Muscle layer of colon (tissue), 2 donors: ENCODE results near the gene MEI4.

Source experiments
- H3K27ac ChIP-seq: one replicate; pipeline ENCODE4 v1.7.0; 2013; ENCODE audit warnings: low read depth, mild to moderate bottlenecking, low read length, moderate library complexity
- H3K27me3 ChIP-seq, 2 donors: one replicate each; pipeline ENCODE4 v1.7.0; 2013; ENCODE audit warnings: low read length in 2 of 2, mild to moderate bottlenecking in 2 of 2; ENCODE audit not compliant: insufficient read depth in 2 of 2, control insufficient read depth in 1 of 2
- H3K36me3 ChIP-seq: one replicate; pipeline ENCODE4 v1.7.0; 2013; ENCODE audit warnings: mild to moderate bottlenecking, low read length; ENCODE audit not compliant: insufficient read depth
- H3K4me1 ChIP-seq: one replicate; pipeline ENCODE4 v1.7.0; 2013; ENCODE audit warnings: mild to moderate bottlenecking, low read length; ENCODE audit not compliant: insufficient read depth
- H3K4me3 ChIP-seq, 2 donors: one replicate each; pipeline ENCODE4 v1.7.0; 2013; ENCODE audit warnings: low read length in 2 of 2, low read depth in 1 of 2, mild to moderate bottlenecking in 1 of 2, moderate library complexity in 1 of 2
- H3K9ac ChIP-seq: one replicate; pipeline ENCODE4 v1.7.0; 2013; ENCODE audit warnings: low read length
- H3K9me3 ChIP-seq: one replicate; pipeline ENCODE4 v1.7.0; 2013; ENCODE audit warnings: mild to moderate bottlenecking, low read length
- donor health status: abdominal sarcoma.
- donor health status: Adenocarcinoma of cecum.

The MEI4 gene

GRCh38 chr6:77876300-77876699 is 223.5 kb downstream of the MEI4 start:
- no peak overlapping the region for H3K27ac ChIP-seq
- no peaks in the 10 kb centered on the region for H3K27me3 ChIP-seq

GRCh38 chr6:77879527-77879926 is 226.7 kb downstream of the MEI4 start:
- Histone ChIP-seq H3K9me3 (no peaks in the 10 kb centered on the region), H3K27ac (no peak overlapping the region), H3K36me3 (no peaks in the 10 kb centered on the region), H3K9ac (no peak overlapping the region), H3K4me1 (no peaks in the 10 kb centered on the region), H3K27me3 (no peaks in the 10 kb centered on the region), H3K4me3 (no peak overlapping the region)

More at GRCh38 chr6:77876300-77876699, 223.5 kb downstream of the MEI4 start:
- no peaks in the 10 kb centered on the region for H3K4me1 ChIP-seq
- H3K9me3 ChIP-seq = no peaks in the 10 kb centered on the region
- H3K4me3 ChIP-seq = no peak overlapping the region
- no peak overlapping the region for H3K9ac ChIP-seq
- no peaks in the 10 kb centered on the region for H3K36me3 ChIP-seq

- Histone ChIP-seq H3K9me3 (no peaks in the 10 kb centered on the region), H3K4me3 (no peak overlapping the region), H3K36me3 (no peaks in the 10 kb centered on the region), H3K9ac (no peak overlapping the region), H3K27me3 (no peaks in the 10 kb centered on the region), H3K27ac (no peak overlapping the region), H3K4me1 (no peaks in the 10 kb centered on the region)
Measured at GRCh38 chr6:77880501-77880900, 227.7 kb downstream of the MEI4 start.

- Histone ChIP-seq H3K4me3 (no peak overlapping the region), H3K36me3 (no peaks in the 10 kb centered on the region), H3K9ac (no peak overlapping the region), H3K9me3 (no peaks in the 10 kb centered on the region), H3K4me1 (no peaks in the 10 kb centered on the region), H3K27ac (no peak overlapping the region), H3K27me3 (no peaks in the 10 kb centered on the region)
Measured at GRCh38 chr6:77883851-77884250, 231.0 kb downstream of the MEI4 start.

- no peaks in the 10 kb centered on the region for H3K27me3 ChIP-seq
- H3K4me1 ChIP-seq = no peaks in the 10 kb centered on the region
- no peaks in the 10 kb centered on the region for H3K36me3 ChIP-seq
- H3K4me3 ChIP-seq = no peak overlapping the region
- no peak overlapping the region for H3K27ac ChIP-seq
- H3K9me3 ChIP-seq = no peaks in the 10 kb centered on the region
- H3K9ac ChIP-seq = no peak overlapping the region
Measured at GRCh38 chr6:77893391-77893790, 240.6 kb downstream of the MEI4 start.

GRCh38 chr6:77906070-77906469 is 253.2 kb downstream of the MEI4 start:
- H3K27me3 ChIP-seq = no peaks in the 10 kb centered on the region
- no peak overlapping the region for H3K27ac ChIP-seq
- H3K4me3 ChIP-seq = no peak overlapping the region
- no peaks in the 10 kb centered on the region for H3K4me1 ChIP-seq
- H3K9me3 ChIP-seq = no peaks in the 10 kb centered on the region
- H3K36me3 ChIP-seq = no peaks in the 10 kb centered on the region
- H3K9ac ChIP-seq = no peak overlapping the region

- Histone ChIP-seq H3K27me3 (no peaks in the 10 kb centered on the region), H3K9ac (no peak overlapping the region), H3K9me3 (no peaks in the 10 kb centered on the region), H3K27ac (no peak overlapping the region), H3K36me3 (no peaks in the 10 kb centered on the region), H3K4me3 (no peak overlapping the region), H3K4me1 (no peaks in the 10 kb centered on the region)
Measured at GRCh38 chr6:77910826-77911225, 258.0 kb downstream of the MEI4 start.

- Histone ChIP-seq H3K9ac (no peak overlapping the region), H3K4me1 (no peaks in the 10 kb centered on the region), H3K9me3 (no peaks in the 10 kb centered on the region), H3K27ac (no peak overlapping the region), H3K36me3 (no peaks in the 10 kb centered on the region), H3K27me3 (no peaks in the 10 kb centered on the region), H3K4me3 (no peak overlapping the region)
Measured at GRCh38 chr6:77926198-77926751, 273.4 kb downstream of the MEI4 start.

- no peak overlapping the region for H3K4me3 ChIP-seq
- H3K36me3 ChIP-seq = no peaks in the 10 kb centered on the region
- H3K27ac ChIP-seq = no peak overlapping the region
- H3K27me3 ChIP-seq = no peaks in the 10 kb centered on the region
- H3K9me3 ChIP-seq = no peaks in the 10 kb centered on the region
- no peaks in the 10 kb centered on the region for H3K4me1 ChIP-seq
- no peak overlapping the region for H3K9ac ChIP-seq
Measured at GRCh38 chr6:77930382-77930781, 277.5 kb downstream of the MEI4 start.

- Histone ChIP-seq H3K27me3 (no peaks in the 10 kb centered on the region), H3K36me3 (no peaks in the 10 kb centered on the region), H3K4me1 (no peaks in the 10 kb centered on the region), H3K9ac (no peak overlapping the region), H3K27ac (no peak overlapping the region), H3K9me3 (no peaks in the 10 kb centered on the region), H3K4me3 (no peak overlapping the region)
Measured at GRCh38 chr6:77930952-77931351, 278.1 kb downstream of the MEI4 start.

GRCh38 chr6:77962070-77962469 is 309.2 kb downstream of the MEI4 start:
- Histone ChIP-seq H3K27ac (no peak overlapping the region), H3K36me3 (no peaks in the 10 kb centered on the region), H3K9me3 (no peaks in the 10 kb centered on the region), H3K4me3 (no peak overlapping the region), H3K27me3 (no peaks in the 10 kb centered on the region), H3K4me1 (no peaks in the 10 kb centered on the region), H3K9ac (no peak overlapping the region)

- Histone ChIP-seq H3K4me1 (no peaks in the 10 kb centered on the region), H3K9ac (no peak overlapping the region), H3K27me3 (no peaks in the 10 kb centered on the region), H3K9me3 (no peaks in the 10 kb centered on the region), H3K27ac (no peak overlapping the region), H3K4me3 (no peak overlapping the region), H3K36me3 (no peaks in the 10 kb centered on the region)
Measured at GRCh38 chr6:77965449-77965848, 312.6 kb downstream of the MEI4 start.
